SJSA1 (cell line): ENCODE measurements around the gene FAM3D. TPM values are rescaled to one million over a fixed set of nuclear protein-coding genes. Genes with fewer than 3 reads are reported as not detected.

Source experiments
- DNase-seq, 2 experiments: peaks; one replicate each; pipeline ENCODE4 v3.0.0-alpha.2; 2015 to 2020; ENCODE audit warnings: low spot score in 2 of 2, low read depth in 1 of 2
- H3K27ac ChIP-seq: fragments of 250-450 bp; sonication (Bioruptor Pico); 2 replicates; pipeline ENCODE4 v1.5.1; 2020; ENCODE audit warnings: mild to moderate bottlenecking, moderate library complexity
- H3K27me3 ChIP-seq: fragments of 250-450 bp; sonication (Bioruptor Pico); replicated peaks from 2 replicates; pipeline ENCODE4 v1.5.1; 2020; ENCODE audit warnings: mild to moderate bottlenecking, moderate library complexity
- H3K36me3 ChIP-seq: fragments of 250-450 bp; sonication (Bioruptor Pico); 2 replicates; pipeline ENCODE4 v1.5.1; 2020; ENCODE audit warnings: mild to moderate bottlenecking
- H3K4me1 ChIP-seq: fragments of 250-450 bp; sonication (Bioruptor Pico); replicated peaks from 2 replicates; pipeline ENCODE4 v1.6.1; 2021; ENCODE audit warnings: mild to moderate bottlenecking
- H3K4me3 ChIP-seq: fragments of 250-450 bp; sonication (Bioruptor Pico); 2 replicates; pipeline ENCODE4 v1.5.1; 2020; ENCODE audit warnings: mild to moderate bottlenecking
- H3K9me3 ChIP-seq: fragments of 250-450 bp; sonication (Bioruptor Pico); replicated peaks from 2 replicates; pipeline ENCODE4 v1.5.1; 2020; ENCODE audit warnings: mild to moderate bottlenecking
- total RNA-seq: library from RNA; depleted of rRNA; stranded (reverse); fragments of >200 nt; shearing (Covaris generic); gene quantifications from 2 replicates; pipeline ENCODE4 v1.2.3, GENCODE V29; 2014

The FAM3D gene
- total RNA-seq, 1 experiment from 2014 or later, result not detected

DNA sequence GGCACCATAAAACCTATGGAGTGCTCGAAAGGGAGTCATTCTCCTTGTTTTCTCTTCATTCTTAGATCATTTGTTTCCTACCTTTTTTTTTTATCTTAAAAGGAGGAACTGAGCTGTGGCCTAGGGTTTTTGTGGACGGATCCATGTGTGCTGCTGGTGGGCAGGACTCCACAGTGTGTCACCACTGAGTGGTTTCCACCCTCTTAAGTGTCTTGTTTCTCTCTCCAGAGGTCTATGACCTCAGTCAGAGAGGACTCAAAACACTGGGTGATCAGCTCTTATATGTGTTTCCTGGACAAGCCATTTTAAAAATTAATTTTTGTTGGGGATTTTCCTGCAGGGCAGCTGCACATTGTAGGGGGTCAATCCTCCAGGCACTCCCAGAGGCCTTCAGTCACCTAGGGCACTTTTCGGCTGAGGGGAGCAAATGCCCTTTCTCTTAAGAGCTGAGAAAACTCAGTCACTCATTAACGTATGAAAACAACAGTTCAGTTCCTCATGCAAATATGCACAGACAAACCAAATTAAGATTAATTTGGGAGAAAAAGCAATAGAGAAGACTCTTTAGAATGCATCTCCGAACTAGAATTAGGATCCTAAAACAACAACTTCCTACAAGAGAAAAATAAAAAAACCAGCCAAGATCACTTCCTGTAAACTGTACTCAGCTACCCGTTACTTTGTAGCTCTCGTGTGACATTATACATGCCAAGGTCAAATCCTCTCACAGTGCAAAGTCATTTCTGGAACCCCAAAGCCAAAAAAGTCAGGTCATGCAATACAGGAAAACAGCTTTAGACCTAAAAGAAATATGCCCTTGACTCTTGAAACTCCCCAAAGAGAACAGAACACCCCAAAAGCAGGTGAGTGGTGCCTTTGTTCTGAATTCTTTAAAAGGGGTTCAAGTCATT lies 27.6 kb upstream of the FAM3D start:
- Histone ChIP-seq H3K9me3 (no peaks in the 10 kb centered on the region), H3K27me3 (no peaks in the 10 kb centered on the region), H3K4me3 (no peak overlapping the region), H3K4me1 (no peaks in the 10 kb centered on the region), H3K27ac (no peak overlapping the region), H3K36me3 (no peaks in the 10 kb centered on the region)
- DNase-seq, result no peak

DNA sequence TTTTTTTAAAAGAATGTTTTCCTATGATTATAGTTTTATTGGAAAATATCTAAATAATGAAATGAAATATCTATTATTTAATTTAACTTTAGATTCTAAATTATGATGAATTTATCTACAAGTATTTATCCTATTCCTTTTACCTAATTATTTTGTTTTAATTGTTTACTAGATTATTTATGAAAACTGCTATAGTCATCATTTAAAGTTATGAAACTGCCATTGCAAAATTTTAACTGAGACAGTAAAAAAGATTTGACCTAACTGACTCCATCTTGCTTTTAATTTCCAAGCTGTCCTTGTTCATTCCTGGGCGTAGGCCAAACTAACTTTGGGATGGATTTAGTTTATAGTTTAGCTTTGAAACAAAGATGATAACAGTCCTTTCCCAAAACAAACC lies 25.9 kb upstream of the FAM3D start:
- Histone ChIP-seq H3K4me1 (no peaks in the 10 kb centered on the region), H3K9me3 (no peaks in the 10 kb centered on the region), H3K27ac (no peak overlapping the region), H3K4me3 (no peak overlapping the region), H3K27me3 (no peaks in the 10 kb centered on the region), H3K36me3 (no peaks in the 10 kb centered on the region)
- no peak for DNase-seq

DNA sequence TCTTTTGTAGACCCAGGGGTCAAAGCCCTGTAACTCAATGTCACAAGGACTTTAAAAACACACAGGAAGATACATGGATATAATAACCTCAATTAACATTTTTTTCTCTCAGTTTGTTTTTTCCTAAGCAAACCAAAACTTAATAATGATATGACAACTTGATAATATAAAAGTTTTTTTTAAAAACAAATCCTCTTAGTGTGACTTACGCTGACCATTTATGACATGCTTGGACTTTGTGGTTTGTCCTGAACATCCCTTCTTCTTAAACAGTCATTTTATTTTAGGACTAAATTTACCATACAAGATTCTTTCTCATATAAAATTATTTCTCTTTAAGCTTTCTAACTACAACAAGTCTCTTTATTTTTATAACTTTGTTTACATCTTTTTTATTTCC lies 25.4 kb upstream of the FAM3D start:
- H3K27me3 ChIP-seq, result no peaks in the 10 kb centered on the region
- no peaks in the 10 kb centered on the region for H3K4me1 ChIP-seq
- no peak overlapping the region for H3K27ac ChIP-seq
- no peaks in the 10 kb centered on the region for H3K9me3 ChIP-seq
- no peaks in the 10 kb centered on the region for H3K36me3 ChIP-seq
- no peak overlapping the region for H3K4me3 ChIP-seq
- DNase-seq, result no peak

DNA sequence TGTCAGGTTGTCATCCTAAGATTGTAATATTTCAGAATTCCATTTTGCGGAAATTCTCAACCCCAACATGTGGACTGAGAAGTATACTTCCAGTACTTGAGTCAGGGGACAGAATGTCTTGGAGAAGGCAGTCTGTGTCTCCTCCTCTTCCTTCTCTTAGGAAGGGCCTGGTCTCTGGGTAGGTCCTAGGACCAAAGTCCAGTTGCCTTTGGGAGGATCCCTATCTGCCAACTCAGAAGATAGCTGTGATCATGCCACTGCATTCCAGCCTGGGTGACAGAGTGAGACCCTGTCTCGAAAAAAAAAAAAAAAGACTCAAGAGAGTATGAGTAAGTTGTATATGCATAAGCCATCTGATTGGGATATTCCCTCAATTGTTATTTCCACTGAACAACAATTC lies 23.9 kb upstream of the FAM3D start:
- H3K9me3 ChIP-seq, result no peaks in the 10 kb centered on the region
- no peak overlapping the region for H3K4me3 ChIP-seq
- H3K27me3 ChIP-seq, result no peaks in the 10 kb centered on the region
- H3K27ac ChIP-seq, result no peak overlapping the region
- no peak for DNase-seq
- H3K36me3 ChIP-seq, result no peaks in the 10 kb centered on the region
- H3K4me1 ChIP-seq, result no peaks in the 10 kb centered on the region

DNA sequence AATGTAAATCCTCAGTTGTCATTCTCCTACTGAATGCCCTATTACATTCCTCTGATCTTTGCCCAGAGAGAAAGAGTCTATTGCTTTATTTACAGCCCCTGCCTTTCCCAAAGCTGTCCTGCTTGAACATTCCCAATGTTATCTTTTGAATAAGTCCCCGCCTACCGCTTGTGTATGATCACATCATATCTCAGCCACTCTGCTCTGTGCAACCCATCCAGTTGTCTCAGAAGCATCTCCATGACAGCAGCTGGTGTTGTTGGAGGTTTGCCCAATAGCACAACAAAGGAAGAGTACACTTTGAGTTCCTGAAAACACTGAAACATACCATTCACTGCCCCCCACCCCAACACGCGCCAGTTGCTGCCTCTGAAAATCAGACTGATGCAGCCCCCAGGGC lies 22.0 kb upstream of the FAM3D start:
- H3K27ac ChIP-seq, result no peak overlapping the region
- H3K9me3 ChIP-seq, result no peaks in the 10 kb centered on the region
- no peaks in the 10 kb centered on the region for H3K4me1 ChIP-seq
- H3K4me3 ChIP-seq, result no peak overlapping the region
- no peaks in the 10 kb centered on the region for H3K27me3 ChIP-seq
- DNase-seq, result no peak
- H3K36me3 ChIP-seq, result no peaks in the 10 kb centered on the region

DNA sequence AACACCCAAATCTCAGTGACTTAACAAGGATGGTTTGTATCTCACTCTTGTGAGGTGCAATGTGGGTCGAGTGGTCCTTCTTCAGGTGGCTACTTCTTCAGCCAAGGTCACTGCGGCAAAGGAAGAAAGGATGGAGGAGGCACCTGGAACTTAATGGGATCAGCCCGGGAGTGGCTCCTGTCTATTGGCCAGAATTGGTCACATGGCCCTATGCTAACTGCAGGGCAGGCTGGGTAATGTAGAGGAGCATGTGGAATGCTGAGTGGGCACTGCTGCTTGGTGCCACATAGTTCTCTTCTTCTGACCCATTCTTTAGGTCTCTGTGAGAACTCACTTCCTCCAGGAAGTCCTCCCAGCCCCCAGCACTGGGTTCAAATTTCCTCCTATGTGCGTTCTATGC lies 20.3 kb upstream of the FAM3D start:
- Histone ChIP-seq H3K36me3 (no peaks in the 10 kb centered on the region), H3K27me3 (no peaks in the 10 kb centered on the region), H3K9me3 (peaks cover 5% of the 10 kb centered on the region; the same call in 1 of the 2 replicates), H3K4me3 (no peak overlapping the region), H3K27ac (no peak overlapping the region), H3K4me1 (no peaks in the 10 kb centered on the region)
- DNase-seq, result no peak

DNA sequence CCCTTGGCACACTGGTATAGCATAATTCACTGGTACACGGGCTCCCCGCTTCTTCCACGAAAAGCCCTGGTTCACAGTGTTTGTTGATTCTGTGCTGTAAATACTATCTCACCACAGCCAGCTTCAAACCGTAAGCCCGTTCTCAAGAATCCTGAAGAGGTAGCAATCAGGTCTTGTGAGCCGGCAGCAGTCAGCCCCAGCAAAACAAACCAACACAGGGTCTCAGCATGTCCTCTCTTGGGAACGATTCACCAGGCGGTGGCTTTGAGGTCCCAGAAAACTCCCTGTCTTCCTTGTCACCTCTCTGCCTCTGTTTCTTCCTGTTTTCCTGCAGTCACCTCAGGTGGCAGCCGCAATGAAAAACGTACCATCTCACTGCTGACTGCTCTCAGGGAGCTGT lies 19.1 kb upstream of the FAM3D start:
- Histone ChIP-seq H3K4me3 (no peak overlapping the region), H3K9me3 (peaks cover 5% of the 10 kb centered on the region; the same call in 1 of the 2 replicates), H3K27me3 (no peaks in the 10 kb centered on the region), H3K27ac (no peak overlapping the region), H3K4me1 (no peaks in the 10 kb centered on the region), H3K36me3 (no peaks in the 10 kb centered on the region)
- DNase-seq, result no peak

DNA sequence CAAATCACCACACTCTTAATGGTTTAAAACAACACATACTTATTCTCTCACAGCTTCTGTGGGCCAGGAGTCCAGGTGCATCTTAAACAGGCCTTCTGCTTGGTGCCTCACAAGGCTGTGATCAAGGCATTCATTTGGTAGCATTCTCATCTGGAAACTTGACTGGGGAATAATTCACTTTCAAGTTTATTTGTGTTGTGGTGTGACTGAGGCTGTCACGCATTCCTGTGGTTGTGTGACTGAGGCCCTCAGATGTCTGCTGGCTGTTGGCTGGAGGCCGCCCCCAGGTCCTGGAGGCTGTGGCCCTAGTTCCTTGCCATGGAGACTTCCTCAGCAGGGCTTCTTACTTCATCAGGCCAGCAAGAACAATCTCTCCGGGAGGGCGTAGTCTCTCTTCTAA lies 16.9 kb upstream of the FAM3D start:
- Histone ChIP-seq H3K36me3 (no peaks in the 10 kb centered on the region), H3K27me3 (no peaks in the 10 kb centered on the region), H3K4me1 (no peaks in the 10 kb centered on the region), H3K27ac (no peak overlapping the region), H3K4me3 (no peak overlapping the region), H3K9me3 (peaks cover 5% of the 10 kb centered on the region; the same call in 1 of the 2 replicates)
- no peak for DNase-seq

DNA sequence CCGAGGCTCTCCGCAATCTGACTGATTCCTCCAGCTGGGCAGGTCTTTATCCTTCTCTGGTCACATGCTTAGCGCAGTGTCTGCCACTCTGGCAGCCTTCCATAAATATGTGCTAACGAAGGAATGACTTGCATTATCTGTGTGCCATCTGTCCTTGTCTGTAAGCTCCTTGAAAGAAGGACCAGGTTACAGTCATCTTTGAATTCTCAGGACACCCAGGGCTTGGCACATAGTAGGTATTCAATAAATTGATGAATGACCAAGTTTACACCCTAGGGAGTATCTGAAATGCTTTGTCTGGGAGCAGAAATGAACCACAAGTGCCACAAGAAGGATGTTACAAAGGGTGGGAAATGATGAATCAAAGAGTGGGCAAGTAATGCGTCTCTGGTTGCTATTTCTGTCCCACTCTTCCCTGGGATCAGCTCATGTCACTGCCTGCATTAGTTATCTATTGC lies 16.5 kb upstream of the FAM3D start:
- no peak overlapping the region for H3K4me3 ChIP-seq
- no peak overlapping the region for H3K27ac ChIP-seq
- H3K9me3 ChIP-seq, result peaks cover 5% of the 10 kb centered on the region; the same call in 1 of the 2 replicates
- no peaks in the 10 kb centered on the region for H3K4me1 ChIP-seq
- no peak for DNase-seq
- H3K27me3 ChIP-seq, result no peaks in the 10 kb centered on the region
- no peaks in the 10 kb centered on the region for H3K36me3 ChIP-seq

DNA sequence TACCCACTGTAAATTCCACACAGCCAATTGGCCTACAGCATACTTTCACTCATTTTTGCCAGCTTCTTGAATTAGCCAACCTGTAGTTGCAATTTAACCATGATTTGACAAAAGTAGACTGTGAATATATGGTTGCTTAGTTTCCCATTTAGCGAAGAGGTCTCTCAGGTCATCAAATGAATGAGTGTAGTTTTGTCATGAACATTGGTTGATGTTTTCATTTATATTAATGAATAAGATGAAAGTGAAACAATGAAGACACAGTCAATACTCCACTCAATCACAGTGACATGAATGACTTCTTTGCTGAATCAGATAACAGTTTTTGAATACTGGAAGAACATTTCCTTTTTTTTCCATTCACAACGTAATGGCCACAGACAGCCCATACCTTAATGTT lies 15.3 kb upstream of the FAM3D start:
- no peak overlapping the region for H3K4me3 ChIP-seq
- no peaks in the 10 kb centered on the region for H3K27me3 ChIP-seq
- DNase-seq, result no peak
- no peaks in the 10 kb centered on the region for H3K4me1 ChIP-seq
- H3K36me3 ChIP-seq, result no peaks in the 10 kb centered on the region
- peaks cover 5% of the 10 kb centered on the region; the same call in 1 of the 2 replicates for H3K9me3 ChIP-seq
- H3K27ac ChIP-seq, result no peak overlapping the region

DNA sequence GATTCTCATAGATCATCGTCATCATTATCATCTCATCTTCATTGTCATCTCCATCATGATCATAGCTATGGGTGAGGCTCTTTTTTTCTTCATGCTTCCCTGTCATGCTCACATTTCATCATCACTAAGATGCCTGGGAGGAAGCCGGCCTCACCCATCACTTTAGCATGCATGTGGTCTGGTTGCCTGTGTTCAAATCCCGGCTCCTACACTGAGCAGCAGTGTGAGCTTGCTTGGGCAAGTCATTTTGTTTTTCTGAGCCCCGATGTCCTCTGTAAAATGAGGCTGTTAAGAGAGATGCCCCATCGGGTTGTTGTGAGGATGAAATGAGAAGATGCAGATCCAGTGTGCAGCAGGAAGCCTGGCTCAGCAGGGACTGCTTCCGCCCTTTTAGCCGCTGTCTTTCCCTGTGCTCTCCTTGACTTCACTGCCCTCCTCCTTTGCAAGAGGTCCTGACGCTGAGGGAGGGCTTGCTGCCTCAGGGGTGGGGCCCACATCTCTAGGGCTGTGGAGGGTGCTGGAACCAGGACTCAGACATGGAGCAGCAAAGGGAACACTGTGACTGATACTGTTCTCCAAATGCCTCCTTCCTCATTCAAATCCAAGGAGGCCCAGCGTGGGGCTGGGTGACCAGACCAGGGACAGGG lies 14.4 kb upstream of the FAM3D start:
- H3K4me3 ChIP-seq, result no peak overlapping the region
- H3K4me1 ChIP-seq, result no peaks in the 10 kb centered on the region
- peaks cover 5% of the 10 kb centered on the region; the same call in 1 of the 2 replicates for H3K9me3 ChIP-seq
- no peaks in the 10 kb centered on the region for H3K27me3 ChIP-seq
- no peak overlapping the region for H3K27ac ChIP-seq
- DNase-seq, result no peak
- H3K36me3 ChIP-seq, result no peaks in the 10 kb centered on the region

DNA sequence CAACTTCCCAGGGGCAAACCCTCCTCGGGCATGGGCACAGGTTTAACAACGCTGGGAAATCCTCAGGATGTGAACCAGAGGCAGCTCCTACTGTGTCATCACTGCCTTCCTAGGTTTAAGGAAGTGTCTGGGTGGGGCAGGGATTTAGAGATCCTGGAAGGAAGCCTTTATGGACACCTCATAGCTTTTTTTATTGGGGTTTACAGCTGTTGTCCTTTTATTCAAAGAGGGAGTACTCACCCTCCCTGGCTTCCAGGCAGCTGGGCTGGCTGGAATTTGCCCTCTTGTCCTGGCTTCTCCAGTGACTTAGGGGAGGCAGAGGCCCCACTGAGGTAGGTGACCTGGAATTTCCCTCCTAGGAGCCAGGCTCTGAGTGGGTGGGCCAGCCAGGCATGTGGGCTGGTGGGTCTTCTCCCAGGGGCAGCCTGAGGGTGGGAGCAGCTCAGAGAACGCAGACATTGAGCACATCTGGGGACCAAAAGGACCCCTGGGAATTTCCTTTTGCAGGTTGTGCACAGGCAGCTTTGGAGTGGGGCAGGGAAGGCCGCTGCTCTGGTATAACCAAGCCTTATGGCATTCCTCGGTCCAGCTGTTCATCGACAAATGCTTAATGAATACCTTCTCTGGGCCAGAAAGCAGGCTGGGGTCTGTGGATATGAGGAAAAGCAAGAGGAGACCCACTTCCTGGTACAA lies 13.5 kb upstream of the FAM3D start:
- H3K4me1 ChIP-seq, result no peaks in the 10 kb centered on the region
- no peak overlapping the region for H3K27ac ChIP-seq
- peaks cover 5% of the 10 kb centered on the region; the same call in 1 of the 2 replicates for H3K9me3 ChIP-seq
- no peak for DNase-seq
- H3K36me3 ChIP-seq, result no peaks in the 10 kb centered on the region
- H3K4me3 ChIP-seq, result no peak overlapping the region
- no peaks in the 10 kb centered on the region for H3K27me3 ChIP-seq

DNA sequence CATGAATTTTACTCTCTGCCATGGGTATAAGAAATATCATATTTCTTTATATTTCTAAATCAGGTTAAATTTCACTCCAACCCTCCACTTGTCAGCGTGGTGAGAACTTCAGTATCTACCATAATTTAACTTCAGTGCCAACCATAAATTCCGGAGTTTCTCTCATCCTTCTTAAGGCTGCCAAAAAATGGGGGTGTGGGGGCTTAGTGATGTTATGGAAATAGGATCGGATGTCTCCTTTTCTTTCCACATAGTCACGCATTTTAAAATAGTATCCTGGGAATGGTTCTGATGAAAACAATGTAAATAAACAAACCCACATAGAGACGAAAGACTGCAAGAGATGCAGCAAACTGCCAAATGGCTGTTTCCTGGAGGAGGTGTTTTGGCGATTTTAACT lies 12.9 kb upstream of the FAM3D start:
- Histone ChIP-seq H3K9me3 (peaks cover 5% of the 10 kb centered on the region; the same call in 1 of the 2 replicates), H3K27me3 (no peaks in the 10 kb centered on the region), H3K4me3 (no peak overlapping the region), H3K27ac (no peak overlapping the region), H3K36me3 (no peaks in the 10 kb centered on the region), H3K4me1 (no peaks in the 10 kb centered on the region)
- no peak for DNase-seq
